ENCODE measurements around the gene UMODL1.
"Not testable (repeated sequence)": the region's sequence is repeated elsewhere in the genome, so short reads cannot be mapped to it uniquely, and the experiment has no call there.

The UMODL1 gene

GRCh38 chr21:42165901-42166300, 94.8 kb downstream of the UMODL1 start:
- DNase-seq (ENCODE audit: low read depth), result no peak

- DNase-seq (ENCODE audit: low read depth), result no peak
Observed at GRCh38 chr21:42169758-42170157, 98.6 kb downstream of the UMODL1 start.

- no peak for DNase-seq (ENCODE audit: low read depth)
Observed at GRCh38 chr21:42171091-42172053, 100.3 kb downstream of the UMODL1 start.

- no peak for DNase-seq (ENCODE audit: low read depth)
Observed at GRCh38 chr21:42172596-42173483, 101.7 kb downstream of the UMODL1 start.

- no peak for DNase-seq (ENCODE audit: low read depth)
Observed at GRCh38 chr21:42174173-42174572, 103.1 kb downstream of the UMODL1 start.

- no peak for DNase-seq (ENCODE audit: low read depth)
Observed at GRCh38 chr21:42175110-42175710, 104.1 kb downstream of the UMODL1 start.

GRCh38 chr21:42176859-42177258, 105.7 kb downstream of the UMODL1 start:
- no peak for DNase-seq (ENCODE audit: low read depth)

GRCh38 chr21:42179316-42179715, 108.2 kb downstream of the UMODL1 start:
- DNase-seq (ENCODE audit: low read depth), result no peak

GRCh38 chr21:42180001-42180400, 108.9 kb downstream of the UMODL1 start:
- DNase-seq (ENCODE audit: low read depth), result not testable (repeated sequence)

- DNase-seq (ENCODE audit: low read depth), result no peak
Observed at GRCh38 chr21:42182713-42183371, 111.7 kb downstream of the UMODL1 start.

- DNase-seq (ENCODE audit: low read depth), result no peak
Observed at GRCh38 chr21:42183374-42184266, 112.5 kb downstream of the UMODL1 start.

- DNase-seq (ENCODE audit: low read depth), result no peak
Observed at GRCh38 chr21:42186591-42186990, 115.5 kb downstream of the UMODL1 start.

- peak; percentile 73 for DNase-seq (ENCODE audit: low read depth)
Observed at GRCh38 chr21:42187976-42188653, 117.0 kb downstream of the UMODL1 start.

GRCh38 chr21:42188663-42189062, 117.5 kb downstream of the UMODL1 start:
- no peak for DNase-seq (ENCODE audit: low read depth)

GRCh38 chr21:42189431-42189830, 118.3 kb downstream of the UMODL1 start:
- DNase-seq (ENCODE audit: low read depth), result no peak

- no peak for DNase-seq (ENCODE audit: low read depth)
Observed at GRCh38 chr21:42189860-42190485, 118.9 kb downstream of the UMODL1 start.

GRCh38 chr21:42190486-42190863, 119.4 kb downstream of the UMODL1 start:
- DNase-seq (ENCODE audit: low read depth), result no peak

- no peak for DNase-seq (ENCODE audit: low read depth)
Observed at GRCh38 chr21:42191064-42191463, 119.9 kb downstream of the UMODL1 start.
